HT-29 (cell line): ENCODE measurements around the gene ENO1. TPM values are rescaled to one million over a fixed set of nuclear protein-coding genes. Genes with fewer than 3 reads are reported as not detected.
A peak's percentile ranks its signal among the peaks of the same experiment; 100 is the strongest.
"Not testable (repeated sequence)": the region's sequence is repeated elsewhere in the genome, so short reads cannot be mapped to it uniquely, and the experiment has no call there.

Source experiments
- DNase-seq: peaks from one replicate; pipeline ENCODE4 v3.0.0-alpha.2; 2015; ENCODE audit warnings: low spot score
- total RNA-seq: library from RNA; depleted of rRNA; stranded (reverse); fragments of >200 nt; shearing (Covaris generic); gene quantifications from 2 replicates; pipeline ENCODE4 v1.2.3, GENCODE V29; 2014

The ENO1 gene
- total RNA-seq, 1 experiment from 2014 or later = 2,011 TPM

GRCh38 chr1:8896775-8897174 lies 18.3 kb upstream of the ENO1 start:
- not testable (repeated sequence) for DNase-seq

- DNase-seq = no peak
Measured at GRCh38 chr1:8892026-8892425, 13.5 kb upstream of the ENO1 start.

GRCh38 chr1:8891401-8891800 lies 12.9 kb upstream of the ENO1 start:
- no peak for DNase-seq

- DNase-seq = no peak
Measured at GRCh38 chr1:8889925-8890785, 11.7 kb upstream of the ENO1 start.

- DNase-seq = no peak
Measured at GRCh38 chr1:8889103-8889846, 10.8 kb upstream of the ENO1 start.

GRCh38 chr1:8886589-8886988 lies 8.1 kb upstream of the ENO1 start:
- DNase-seq = no peak

DNA sequence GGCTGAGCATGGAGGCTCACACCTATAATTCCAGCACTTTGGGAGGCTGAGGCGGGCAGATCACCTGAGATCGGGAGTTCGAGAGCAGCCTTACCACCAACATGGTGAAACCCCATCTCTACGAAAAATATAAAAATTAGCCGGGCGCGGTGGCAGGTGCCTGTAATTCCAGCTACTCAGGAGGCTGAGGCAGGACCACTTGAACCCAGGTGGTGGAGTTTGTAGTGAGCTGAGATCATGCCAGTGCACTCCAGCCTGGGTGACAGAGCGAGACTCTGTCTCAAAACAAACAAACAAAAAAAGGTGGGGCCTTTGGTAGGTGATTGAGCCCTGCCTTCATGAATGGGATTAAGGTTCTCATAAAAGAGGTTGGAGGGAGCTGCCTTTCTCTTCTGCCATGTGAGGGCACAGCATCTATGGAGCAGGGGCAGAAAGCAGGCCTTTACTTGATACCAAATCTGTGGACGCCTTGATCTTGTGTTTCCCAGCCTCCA lies 7.6 kb upstream of the ENO1 start:
- DNase-seq = not testable (repeated sequence)

DNA sequence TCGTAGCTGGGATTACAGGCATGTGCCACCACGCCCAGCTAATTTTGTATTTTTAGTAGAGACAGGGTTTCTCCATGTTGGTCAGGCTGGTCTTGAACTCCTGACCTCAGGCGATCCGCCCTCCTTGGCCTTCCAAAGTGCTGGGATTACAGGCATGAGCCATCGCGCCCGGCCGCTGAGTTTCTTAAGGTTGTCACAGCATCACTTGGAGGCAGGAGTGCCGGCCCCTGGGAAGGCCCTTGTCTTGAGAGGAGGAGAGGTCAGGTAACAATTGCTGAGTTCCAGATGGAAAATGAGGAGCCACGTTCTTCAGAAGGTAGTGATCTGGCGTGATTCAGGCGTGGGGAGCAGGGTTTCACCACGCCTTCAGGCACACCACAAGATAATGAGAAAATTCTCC lies 5.6 kb upstream of the ENO1 start:
- DNase-seq = not testable (repeated sequence)

GRCh38 chr1:8883491-8883890 lies 5.0 kb upstream of the ENO1 start:
- no peak for DNase-seq

DNA sequence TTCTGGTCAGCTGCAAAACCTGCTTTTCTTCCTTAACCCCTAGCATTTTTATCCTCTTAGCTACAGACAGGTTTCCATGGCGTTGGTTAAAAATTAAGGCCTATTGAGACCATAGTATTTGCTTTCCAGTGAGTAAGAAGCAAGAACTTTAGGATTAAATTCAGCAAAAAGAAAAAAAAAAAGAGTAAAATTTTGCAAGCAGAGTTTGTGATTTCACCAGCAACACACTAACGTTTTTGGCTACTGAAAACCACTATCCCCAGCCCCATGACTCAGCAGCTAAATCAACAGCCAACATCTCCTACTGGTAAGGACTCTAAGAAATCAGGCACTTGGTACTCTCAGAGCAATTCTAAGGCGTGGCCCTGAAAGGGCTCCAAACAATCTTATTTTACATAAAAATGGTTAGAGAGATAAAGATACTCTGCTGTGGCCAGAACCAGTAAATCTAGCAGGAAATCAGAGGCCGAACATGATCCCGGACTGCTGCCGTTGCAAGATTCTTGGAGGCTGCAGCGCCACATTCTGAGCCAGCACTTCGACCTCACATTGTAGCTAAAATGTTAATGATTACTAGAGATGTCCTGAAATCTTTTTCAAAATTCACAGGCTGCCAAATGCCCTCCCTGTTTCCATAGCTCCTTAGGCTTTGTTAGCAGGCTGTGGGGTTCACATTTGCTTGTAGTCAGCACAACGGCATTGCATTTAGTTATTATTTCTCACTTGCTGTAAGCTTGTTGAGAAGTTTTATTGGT lies 1.6 kb upstream of the ENO1 start:
- DNase-seq = peak; percentile 74

DNA sequence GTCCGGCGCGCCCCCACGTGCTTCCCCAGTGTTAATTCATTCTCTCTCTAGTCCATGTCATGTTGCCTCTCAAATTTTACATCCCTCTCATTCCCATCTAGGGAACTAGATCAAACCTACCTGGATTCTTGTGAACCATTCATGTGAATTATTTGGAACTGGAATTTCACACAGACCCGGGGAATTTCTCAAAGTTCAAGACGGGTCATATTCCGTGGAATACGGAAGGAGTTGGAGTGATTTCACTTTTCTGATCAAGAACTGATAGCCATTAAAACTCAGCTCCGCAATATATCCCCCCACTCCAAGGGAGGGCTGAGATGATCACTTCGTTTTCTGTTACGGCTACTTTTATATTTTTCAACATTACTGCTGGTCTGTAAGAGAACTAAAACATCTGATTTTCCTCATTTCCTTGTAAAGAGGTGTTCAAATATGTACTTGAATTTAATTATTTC lies 1.0 kb upstream of the ENO1 start:
- DNase-seq = no peak

GRCh38 chr1:8878698-8879463 lies 395 bp upstream of the ENO1 start:
- peak; percentile 98 for DNase-seq

- DNase-seq = no peak
Measured at GRCh38 chr1:8876087-8876486, 2.4 kb downstream of the ENO1 start.

- no peak for DNase-seq
Measured at GRCh38 chr1:8875216-8875861, 3.1 kb downstream of the ENO1 start.

- no peak for DNase-seq
Measured at GRCh38 chr1:8874230-8875201, 4.0 kb downstream of the ENO1 start.

GRCh38 chr1:8873506-8874229 lies 4.8 kb downstream of the ENO1 start:
- DNase-seq = peak; percentile 91

DNA sequence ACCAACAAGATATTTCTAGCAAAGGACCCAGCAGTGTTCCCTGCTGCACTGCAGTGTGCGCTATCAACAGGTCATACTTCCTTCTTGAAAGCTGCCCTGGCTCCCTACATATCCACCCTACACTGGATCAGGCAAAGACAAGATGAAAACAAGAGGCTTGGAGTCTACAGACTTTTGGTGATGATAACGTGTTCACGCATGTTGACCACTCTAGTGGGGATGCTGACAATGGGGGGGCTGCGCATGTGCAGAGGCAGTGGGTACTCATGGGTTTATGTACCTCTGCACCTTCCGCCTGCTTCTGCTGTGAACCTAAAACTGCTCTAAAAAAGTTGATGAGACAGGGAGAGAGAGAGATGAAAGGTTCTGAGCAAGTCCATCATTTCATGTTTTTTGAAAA lies 5.5 kb downstream of the ENO1 start:
- DNase-seq = no peak

- DNase-seq = no peak
Measured at GRCh38 chr1:8871965-8872399, 6.5 kb downstream of the ENO1 start.

DNA sequence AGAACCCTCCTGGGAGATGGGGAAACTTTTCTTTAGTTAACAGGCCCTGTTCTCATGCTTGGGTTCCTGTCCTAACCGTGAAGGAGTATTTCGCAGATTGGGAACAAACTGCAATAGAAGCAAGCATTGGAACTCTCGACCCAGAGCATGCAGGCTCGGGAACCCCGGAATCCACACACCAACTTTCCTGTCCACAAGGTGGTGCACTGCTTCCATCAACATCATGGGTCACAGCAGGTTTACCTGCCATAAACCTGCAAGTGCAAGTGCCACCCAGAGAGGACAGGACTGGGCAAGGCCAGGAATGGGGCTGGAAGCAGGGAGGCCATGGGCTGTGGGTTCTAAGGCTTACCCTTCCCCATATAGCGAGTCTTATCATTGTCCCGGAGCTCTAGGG lies 6.9 kb downstream of the ENO1 start:
- DNase-seq = no peak
